Astrocyte of the cerebellum (primary cell): ENCODE measurements around the gene UMOD.
"Not testable (repeated sequence)": the region's sequence is repeated elsewhere in the genome, so short reads cannot be mapped to it uniquely, and the experiment has no call there.

Source experiments
- DNase-seq: peaks from one replicate; pipeline ENCODE4 v3.0.0-alpha.2; 2011; ENCODE audit warnings: low read depth
- H3K4me3 ChIP-seq: 2 replicates; pipeline ENCODE4 v1.5.1; 2011; ENCODE audit warnings: mild to moderate bottlenecking, low read depth, low read length, moderate library complexity
- CTCF ChIP-seq: IDR thresholded peaks from 2 replicates; pipeline ENCODE4 v1.5.1; 2012; ENCODE audit warnings: low read length, low read depth, moderate library complexity, mild to moderate bottlenecking; ENCODE audit errors: missing control alignments
- in situ Hi-C: cut with HindIII; loops from 2 replicates; pipeline ENCODE4 v1.10.0; 2017; ENCODE audit warnings: low sequenced_read_pairs

UMOD gene

DNA sequence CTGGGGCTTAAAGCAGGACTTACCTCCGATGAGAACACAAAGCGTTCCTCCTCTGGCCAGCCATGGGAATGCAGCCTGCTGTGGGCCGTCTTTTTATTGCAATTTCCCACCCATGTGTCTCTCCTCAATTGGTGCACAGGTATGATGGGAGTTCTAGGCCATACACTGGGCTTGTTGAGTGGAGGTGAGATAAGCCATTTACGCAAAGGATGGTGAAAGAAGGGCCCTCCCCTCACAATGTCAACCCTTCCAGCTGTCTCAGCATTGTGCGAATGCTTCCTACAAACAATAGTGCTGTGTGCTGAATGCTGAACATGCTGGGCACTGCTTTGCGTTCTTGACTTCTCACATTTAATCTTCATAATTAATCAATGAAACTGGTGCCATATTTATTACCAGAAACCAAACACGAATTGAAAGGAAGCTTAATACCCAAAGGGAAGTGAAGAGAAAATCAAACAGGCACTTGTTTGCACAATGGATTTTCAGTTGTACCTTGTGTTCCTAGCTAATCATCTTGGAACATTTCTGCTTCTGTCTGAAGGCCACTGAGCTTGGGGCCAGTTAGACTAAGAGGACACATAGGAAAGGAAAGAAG lies 25.0 kb downstream of the UMOD start, which contains the start of gene GP2:
Gene GP2, minus strand, starts transcription at position 70 of the 598 bp plus-strand sequence. CDS start 1,082 bp downstream, outside the sequence.
- DNase-seq: no peak
- H3K4me3 ChIP-seq: no peak within 1 kb of the TSS
- no peak for TF ChIP-seq CTCF
- in situ Hi-C loops: no loop called here

GRCh38 chr16:20326321-20326720 lies 26.2 kb downstream of the UMOD start:
- in situ Hi-C loops: no loop called here
- no peak for DNase-seq
- no peak for TF ChIP-seq CTCF
- H3K4me3 ChIP-seq: no peak overlapping the region

DNA sequence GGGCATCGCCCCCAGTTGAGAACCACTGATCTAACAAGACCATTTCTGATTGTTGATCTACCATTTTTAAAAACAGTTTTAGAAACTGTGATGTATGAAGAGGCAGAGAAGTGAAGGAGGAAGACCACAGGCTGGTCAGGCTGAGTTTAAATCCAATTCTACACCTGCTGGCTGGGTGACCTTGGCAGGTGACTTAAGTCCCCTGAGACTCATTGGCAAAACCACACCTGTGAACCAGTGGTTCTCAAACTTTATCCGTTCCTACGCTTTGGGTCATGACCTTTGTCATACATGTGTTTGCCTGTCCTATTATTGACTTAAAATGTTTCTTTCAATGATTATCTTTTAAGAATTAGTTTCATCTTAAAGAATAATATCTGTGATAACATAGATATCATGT lies 27.5 kb downstream of the UMOD start:
- DNase-seq: no peak
- in situ Hi-C loops: no loop called here
- TF ChIP-seq CTCF: no peak
- no peak overlapping the region for H3K4me3 ChIP-seq

GRCh38 chr16:20323591-20324117 lies 28.9 kb downstream of the UMOD start:
- in situ Hi-C loops: no loop called here
- no peak overlapping the region for H3K4me3 ChIP-seq
- TF ChIP-seq CTCF: no peak
- DNase-seq: no peak

DNA sequence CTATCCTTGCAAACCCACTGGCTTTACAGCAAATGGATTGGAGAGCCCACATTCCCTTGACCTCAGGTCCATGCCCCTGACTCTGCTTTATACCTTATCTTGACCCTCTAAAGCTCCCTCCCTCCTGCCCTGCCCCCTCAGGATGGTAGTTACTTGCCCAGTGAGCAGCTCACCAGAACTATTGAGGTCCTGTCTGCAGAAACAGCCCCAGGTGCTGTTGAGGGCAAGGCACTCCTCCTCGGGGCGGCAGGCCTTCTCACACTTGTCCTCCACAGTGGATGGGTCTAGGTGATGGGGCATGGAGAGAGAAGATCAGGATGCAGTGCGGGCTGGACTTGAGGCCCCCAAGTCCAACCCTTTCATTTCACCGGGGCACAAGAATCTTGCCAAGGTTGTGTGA lies 29.8 kb downstream of the UMOD start:
- in situ Hi-C loops: no loop called here
- DNase-seq: no peak
- TF ChIP-seq CTCF: no peak
- no peak overlapping the region for H3K4me3 ChIP-seq

- no peak for TF ChIP-seq CTCF
- no peak overlapping the region for H3K4me3 ChIP-seq
- in situ Hi-C loops: no loop called here
- DNase-seq: no peak
Measured at GRCh38 chr16:20321671-20322070, 30.8 kb downstream of the UMOD start.

DNA sequence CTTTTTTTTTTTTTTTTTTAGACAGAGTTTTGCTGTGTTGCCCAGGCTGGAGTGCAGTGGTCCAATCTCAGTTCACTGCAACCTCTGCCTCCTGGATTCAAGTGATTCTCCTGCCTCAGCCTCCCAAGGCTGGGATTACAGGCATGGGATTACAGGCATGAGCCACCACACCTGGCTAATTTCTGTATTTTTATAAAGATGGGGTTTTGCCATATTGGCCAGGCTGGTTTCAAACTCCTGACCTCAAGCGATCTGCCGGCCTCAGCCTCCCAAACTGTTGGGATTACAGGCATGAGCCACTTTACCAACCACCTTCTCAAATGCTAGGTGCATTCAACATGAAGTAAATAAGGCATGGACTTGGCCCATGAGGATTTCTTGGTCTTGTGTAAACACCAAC lies 31.5 kb downstream of the UMOD start:
- in situ Hi-C loops, H3K4me3 ChIP-seq, DNase-seq: not testable (repeated sequence)
